Chondrocyte (in vitro differentiated cells): ENCODE measurements around the gene OR14I1. TPM values are rescaled to one million over a fixed set of nuclear protein-coding genes. Genes with fewer than 3 reads are reported as not detected.
"Not testable (repeated sequence)": the region's sequence is repeated elsewhere in the genome, so short reads cannot be mapped to it uniquely, and the experiment has no call there.

Experiments
- DNase-seq: peaks from one replicate; pipeline ENCODE4 v3.0.0; 2021; ENCODE audit warnings: mixed read lengths, low spot score
- H3K27ac Mint-ChIP-seq: one replicate; pipeline ENCODE4 v1.8.0; 2021; ENCODE audit warnings: mild to moderate bottlenecking, moderate library complexity, mixed read lengths; ENCODE audit not compliant: unreplicated experiment
- H3K27me3 Mint-ChIP-seq: 2 replicates; pipeline ENCODE4 v1.8.0; 2021; ENCODE audit warnings: low read depth, mixed read lengths
- H3K36me3 Mint-ChIP-seq: 2 replicates; pipeline ENCODE4 v1.8.0; 2021; ENCODE audit warnings: low read depth, mixed read lengths
- H3K4me1 Mint-ChIP-seq: 2 replicates; pipeline ENCODE4 v1.8.0; 2021; ENCODE audit warnings: low read depth, mild to moderate bottlenecking, mixed read lengths
- H3K4me3 Mint-ChIP-seq: one replicate; pipeline ENCODE4 v1.8.0; 2021; ENCODE audit warnings: mild to moderate bottlenecking, moderate library complexity, mixed read lengths; ENCODE audit not compliant: unreplicated experiment
- H3K9me3 Mint-ChIP-seq: 2 replicates; pipeline ENCODE4 v1.8.0; 2021; ENCODE audit warnings: low read depth, mixed read lengths
- total RNA-seq: library from RNA; stranded (reverse); gene quantifications from 3 replicates; pipeline ENCODE4 v1.2.1, GENCODE V29; 2021
- TF ChIP-seq, protein P1 (sequence below): fragments of 200-600 bp; sonication (generic); IDR thresholded peaks from 2 replicates; pipeline ENCODE4 v1.5.0; 2021; ENCODE audit warnings: antibody characterized with exemption, mild to moderate bottlenecking, moderate library complexity

The OR14I1 gene
- total RNA-seq, 1 donor from 2014 or later, result not detected

DNA sequence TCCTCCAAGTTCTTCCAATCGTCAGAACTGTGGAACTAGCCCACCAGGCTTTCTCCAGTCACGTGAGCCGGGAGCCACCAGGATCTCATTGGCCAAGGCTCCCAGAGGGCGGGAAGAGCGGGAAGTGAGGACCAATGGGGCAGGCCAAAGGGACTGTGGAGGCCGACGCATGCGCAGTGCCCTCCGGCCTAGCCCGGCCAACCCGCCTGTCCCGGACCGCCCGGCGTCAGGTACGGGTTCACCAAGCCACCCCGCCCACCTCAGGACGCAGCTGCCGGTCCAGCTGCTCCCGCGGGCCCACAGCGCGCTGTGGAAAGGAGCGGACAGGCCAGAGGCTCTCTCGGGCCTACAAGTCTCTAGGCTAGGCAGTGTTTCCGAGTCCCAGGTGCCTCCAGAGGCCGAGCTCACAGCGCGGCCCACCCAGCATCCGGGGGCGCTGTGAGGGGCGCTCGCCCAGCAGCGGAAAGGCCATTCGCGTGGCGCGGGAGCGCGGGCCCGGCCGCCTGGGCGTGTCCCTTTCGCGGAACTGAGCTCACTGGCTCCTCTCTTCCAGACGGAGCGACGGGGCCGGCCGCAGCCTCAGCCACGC, 10.9 kb downstream of the OR14I1 start:
- Mint-ChIP-seq H3K4me3 (no peak overlapping the region), H3K27me3 (no peaks in the 10 kb centered on the region), H3K36me3 (no peaks in the 10 kb centered on the region), H3K9me3 (peaks cover 45% of the 10 kb centered on the region), H3K4me1 (no peaks in the 10 kb centered on the region), H3K27ac (no peak overlapping the region)
- DNase-seq, result peak; percentile 92
- TF ChIP-seq, protein P1, sequence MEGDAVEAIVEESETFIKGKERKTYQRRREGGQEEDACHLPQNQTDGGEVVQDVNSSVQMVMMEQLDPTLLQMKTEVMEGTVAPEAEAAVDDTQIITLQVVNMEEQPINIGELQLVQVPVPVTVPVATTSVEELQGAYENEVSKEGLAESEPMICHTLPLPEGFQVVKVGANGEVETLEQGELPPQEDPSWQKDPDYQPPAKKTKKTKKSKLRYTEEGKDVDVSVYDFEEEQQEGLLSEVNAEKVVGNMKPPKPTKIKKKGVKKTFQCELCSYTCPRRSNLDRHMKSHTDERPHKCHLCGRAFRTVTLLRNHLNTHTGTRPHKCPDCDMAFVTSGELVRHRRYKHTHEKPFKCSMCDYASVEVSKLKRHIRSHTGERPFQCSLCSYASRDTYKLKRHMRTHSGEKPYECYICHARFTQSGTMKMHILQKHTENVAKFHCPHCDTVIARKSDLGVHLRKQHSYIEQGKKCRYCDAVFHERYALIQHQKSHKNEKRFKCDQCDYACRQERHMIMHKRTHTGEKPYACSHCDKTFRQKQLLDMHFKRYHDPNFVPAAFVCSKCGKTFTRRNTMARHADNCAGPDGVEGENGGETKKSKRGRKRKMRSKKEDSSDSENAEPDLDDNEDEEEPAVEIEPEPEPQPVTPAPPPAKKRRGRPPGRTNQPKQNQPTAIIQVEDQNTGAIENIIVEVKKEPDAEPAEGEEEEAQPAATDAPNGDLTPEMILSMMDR, result no peak

DNA sequence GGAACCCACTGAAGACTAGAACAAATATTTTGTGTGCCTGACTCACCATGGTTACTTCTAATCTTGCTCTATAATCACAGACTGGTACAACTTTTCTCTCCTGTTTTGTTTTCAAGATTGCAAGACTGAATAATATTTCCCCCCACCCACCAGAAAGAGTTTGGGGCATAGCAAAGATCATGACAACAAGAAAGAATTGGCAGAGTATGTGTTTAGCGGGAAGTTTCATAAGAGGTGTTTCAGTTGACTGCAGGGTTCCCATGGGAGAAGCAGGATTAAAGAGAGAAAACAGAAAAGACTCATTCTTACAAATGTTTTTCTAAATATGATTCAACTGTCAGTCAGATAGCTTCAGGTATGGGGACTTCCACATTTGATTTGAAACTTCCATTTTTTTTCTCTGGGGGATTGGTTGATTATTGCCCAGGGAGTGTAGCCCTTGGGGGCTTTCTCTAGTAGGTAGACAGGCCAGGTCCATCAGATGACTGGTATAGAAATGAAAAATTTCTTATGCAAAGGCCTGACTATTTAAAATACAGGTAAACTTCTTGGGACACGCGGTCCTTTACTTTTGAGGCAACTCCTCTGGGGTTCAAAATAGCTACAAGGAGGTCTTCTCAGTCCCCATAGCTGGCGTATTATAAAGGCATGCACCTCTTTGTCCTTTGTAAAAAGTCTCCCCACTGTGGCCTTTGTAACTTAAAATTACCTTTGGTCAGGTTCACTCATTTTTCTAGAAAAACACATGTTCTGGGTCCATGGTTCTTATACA, 13.9 kb downstream of the OR14I1 start:
- H3K4me1 Mint-ChIP-seq, result no peaks in the 10 kb centered on the region
- H3K36me3 Mint-ChIP-seq, result no peaks in the 10 kb centered on the region
- TF ChIP-seq, protein P1, result no peak
- H3K4me3 Mint-ChIP-seq, result no peak overlapping the region
- H3K27me3 Mint-ChIP-seq, result no peaks in the 10 kb centered on the region
- no peak overlapping the region for H3K27ac Mint-ChIP-seq
- peaks cover 42% of the 10 kb centered on the region for H3K9me3 Mint-ChIP-seq
- no peak for DNase-seq

DNA sequence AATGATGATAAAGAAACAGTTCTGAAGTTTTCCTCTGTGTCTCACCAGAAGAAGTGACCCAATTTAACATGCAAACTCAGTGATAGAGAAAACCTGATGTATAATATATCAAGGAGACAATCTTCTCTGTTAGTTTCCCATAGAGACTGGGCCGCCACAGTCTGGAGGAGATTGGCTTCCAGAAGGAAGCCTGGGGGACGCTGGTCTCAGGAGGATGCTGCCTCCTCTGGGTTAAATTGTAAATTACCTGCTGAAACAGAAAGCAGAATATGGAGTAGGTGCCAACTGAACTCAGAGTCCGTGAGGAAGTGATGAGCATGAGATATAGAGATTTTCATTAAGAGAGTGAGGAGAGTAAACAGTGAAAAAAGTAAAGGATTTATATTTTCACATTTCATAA, 15.8 kb downstream of the OR14I1 start:
- Mint-ChIP-seq H3K27me3 (no peaks in the 10 kb centered on the region), H3K4me3 (no peak overlapping the region), H3K4me1 (no peaks in the 10 kb centered on the region), H3K27ac (no peak overlapping the region), H3K36me3 (no peaks in the 10 kb centered on the region), H3K9me3 (peaks cover 40% of the 10 kb centered on the region)
- DNase-seq, result no peak
- TF ChIP-seq, protein P1, result no peak

DNA sequence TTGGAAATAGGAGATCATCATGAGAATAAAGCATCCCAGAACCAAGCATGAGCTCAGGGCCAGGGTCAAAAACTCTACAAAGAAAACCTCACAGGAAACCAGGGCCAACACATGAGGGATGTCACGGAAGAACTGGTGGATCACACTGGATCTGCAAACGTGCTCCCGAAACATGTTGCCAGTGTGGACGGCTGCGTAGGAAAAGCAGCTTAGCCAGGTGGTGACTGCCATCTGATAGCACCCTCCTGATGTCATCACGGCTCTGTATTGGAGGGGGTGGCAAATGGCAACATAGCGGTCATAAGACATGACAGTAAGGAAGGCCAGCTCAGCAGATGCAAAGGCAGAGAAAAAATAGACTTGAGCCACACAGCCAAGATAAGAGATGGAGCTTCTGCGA, 20.9 kb downstream of the OR14I1 start:
- no peaks in the 10 kb centered on the region for H3K36me3 Mint-ChIP-seq
- no peak overlapping the region for H3K27ac Mint-ChIP-seq
- no peak for DNase-seq
- no peaks in the 10 kb centered on the region for H3K4me1 Mint-ChIP-seq
- H3K4me3 Mint-ChIP-seq, result no peak overlapping the region
- no peaks in the 10 kb centered on the region for H3K27me3 Mint-ChIP-seq
- H3K9me3 Mint-ChIP-seq, result peaks cover 34% of the 10 kb centered on the region
- TF ChIP-seq, protein P1, result no peak

DNA sequence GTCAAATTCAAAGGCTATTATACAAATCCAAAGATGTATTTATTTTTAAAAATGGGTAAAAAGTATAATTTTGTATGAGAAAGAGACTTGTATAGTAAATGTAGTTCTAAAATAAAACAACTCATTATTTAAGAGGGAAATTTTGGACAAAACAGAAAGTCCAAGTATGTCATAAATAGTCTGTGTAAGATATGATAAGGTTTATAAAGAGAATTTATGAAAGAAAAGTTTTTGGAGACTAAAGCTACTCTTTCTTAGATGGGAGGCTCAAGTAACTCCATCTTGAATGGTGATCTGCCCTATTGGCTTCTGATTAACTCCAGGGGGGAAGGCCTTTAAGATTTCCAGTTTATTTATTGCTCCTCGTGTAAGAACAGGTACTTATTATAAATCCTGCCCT, 32.6 kb downstream of the OR14I1 start:
- H3K9me3 Mint-ChIP-seq, result peaks cover 37% of the 10 kb centered on the region
- TF ChIP-seq, protein P1, result no peak
- H3K36me3 Mint-ChIP-seq, result no peaks in the 10 kb centered on the region
- H3K4me1 Mint-ChIP-seq, result no peaks in the 10 kb centered on the region
- H3K27me3 Mint-ChIP-seq, result no peaks in the 10 kb centered on the region
- no peak overlapping the region for H3K4me3 Mint-ChIP-seq
- DNase-seq, result no peak
- no peak overlapping the region for H3K27ac Mint-ChIP-seq

DNA sequence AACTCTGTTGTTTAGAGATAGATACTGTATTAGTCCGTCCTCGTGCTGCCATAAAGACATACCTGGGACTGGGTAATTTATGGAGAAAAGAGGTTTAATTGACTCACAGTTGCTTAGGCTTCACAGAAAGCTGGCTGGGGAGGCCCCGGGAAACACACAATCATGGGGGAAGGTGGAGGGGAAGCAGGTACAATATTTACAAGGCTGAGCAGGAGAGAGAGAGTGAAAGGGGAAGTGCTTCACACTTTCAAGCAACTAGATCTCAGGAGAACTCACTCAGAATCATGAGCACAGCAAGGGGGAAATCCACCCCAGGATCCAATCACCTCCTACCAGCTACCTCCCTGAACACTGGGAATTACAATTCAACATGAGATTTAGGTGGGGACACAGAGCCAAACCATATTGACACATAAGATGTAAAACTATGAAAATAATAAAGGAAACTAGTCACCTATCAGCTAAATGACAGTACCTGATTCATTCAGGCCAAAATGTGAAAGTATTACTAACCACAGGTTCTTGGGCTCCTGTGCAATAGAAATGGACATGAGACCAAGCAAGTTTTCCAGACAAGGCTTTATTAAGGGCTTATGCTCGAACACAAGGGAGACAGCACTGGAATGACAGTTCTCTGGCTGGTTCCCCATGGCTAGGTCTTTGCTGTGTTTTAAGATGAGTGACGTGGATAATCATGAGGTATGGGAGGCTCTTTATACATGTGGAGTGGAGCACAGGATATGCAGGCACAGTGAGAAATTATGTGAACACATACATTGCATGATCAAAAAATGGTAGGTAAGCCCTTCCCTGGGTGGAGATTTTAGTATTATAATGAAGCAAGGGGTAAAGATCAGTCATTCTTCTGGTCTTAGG, 38.9 kb downstream of the OR14I1 start:
- not testable (repeated sequence) for H3K36me3 Mint-ChIP-seq, H3K4me3 Mint-ChIP-seq, H3K27me3 Mint-ChIP-seq, H3K4me1 Mint-ChIP-seq, H3K27ac Mint-ChIP-seq, DNase-seq
- peaks cover 47% of the 10 kb centered on the region for H3K9me3 Mint-ChIP-seq

DNA sequence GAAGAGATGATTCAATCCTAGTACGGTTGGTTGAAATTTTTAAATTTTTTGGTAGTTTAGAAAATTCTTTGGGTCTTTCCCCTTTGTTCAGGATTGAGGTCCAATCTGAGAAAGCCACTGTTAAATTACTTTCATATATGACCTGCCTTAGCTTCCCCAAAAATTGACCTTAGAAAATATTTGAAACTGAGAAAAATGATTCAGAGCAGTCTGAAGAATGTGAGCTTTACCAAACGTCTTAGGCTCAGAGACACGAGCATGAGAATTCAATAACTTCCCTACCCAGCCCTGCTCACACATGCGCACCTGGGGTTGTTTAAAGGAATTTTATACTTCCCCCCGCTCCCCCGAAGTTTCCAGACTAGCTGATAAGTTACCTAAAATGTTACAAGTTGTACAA, 45.8 kb downstream of the OR14I1 start:
- H3K9me3 Mint-ChIP-seq, result peaks cover 22% of the 10 kb centered on the region

More for the DNA sequence above, 45.8 kb downstream of the OR14I1 start:
- H3K27me3 Mint-ChIP-seq, H3K27ac Mint-ChIP-seq, H3K36me3 Mint-ChIP-seq, DNase-seq, H3K4me1 Mint-ChIP-seq, H3K4me3 Mint-ChIP-seq: not testable (repeated sequence)
